OCI-LY3 (cell line): ENCODE results near the gene MCC.

Experiments
- CTCF ChIP-seq: fragments of 200-600, 300-600 bp; sonication (generic); IDR thresholded peaks from 2 replicates; pipeline ENCODE4 v1.5.1; 2014; ENCODE audit warnings: antibody characterized with exemption, low read length, low read depth
- EZH2phosphoT487 ChIP-seq: fragments of 200-600 bp; shearing (Covaris generic); IDR thresholded peaks from 2 replicates; pipeline ENCODE4 v1.6.1; 2018; ENCODE audit warnings: antibody characterized with exemption, mixed run types, low read depth

DNA sequence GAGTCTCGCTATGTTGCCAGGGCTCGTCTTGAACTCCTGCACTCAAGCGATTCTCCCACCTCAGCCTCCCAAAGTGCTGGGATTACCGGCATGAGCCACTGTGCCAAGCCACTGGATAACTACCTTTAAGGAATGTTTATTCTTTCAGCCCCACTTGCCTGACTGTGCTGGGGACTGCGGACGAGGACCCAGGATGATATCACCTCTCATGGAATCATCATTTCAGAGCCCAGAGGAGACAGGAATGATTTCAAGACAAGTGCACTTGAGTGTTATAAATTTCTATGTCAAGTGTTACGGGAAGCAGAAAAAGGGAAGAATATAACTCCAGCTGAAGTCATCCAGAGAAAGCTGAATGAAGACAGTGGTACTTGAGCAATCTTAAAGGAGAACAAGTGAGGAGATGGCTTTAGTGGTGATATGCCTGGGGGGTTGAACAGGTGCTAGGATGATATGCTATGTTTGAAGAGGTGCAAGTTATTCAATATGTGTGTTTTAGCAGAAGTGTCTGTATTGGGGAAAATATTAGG is 402.3 kb downstream of the MCC start:
- TF ChIP-seq CTCF (no peak), EZH2phosphoT487 (no peak)
